Liver (tissue), 9 donors: ENCODE data around the gene AKAP13. TPM values are rescaled to one million over a fixed set of nuclear protein-coding genes. Genes with fewer than 3 reads are reported as not detected.

ENCODE experiments used
- DNase-seq: peaks from one replicate; pipeline ENCODE4 v3.0.0-alpha.2; 2017; ENCODE audit warnings: low spot score
- H3K27ac ChIP-seq, 2 donors: one replicate each; pipeline ENCODE4 v1.7.0; 2013; ENCODE audit warnings: inconsistent platforms in 2 of 2, low read length in 2 of 2, control low read depth in 1 of 2, low read depth in 1 of 2, mild to moderate bottlenecking in 1 of 2
- H3K27me3 ChIP-seq, 4 donors: one replicate each; pipeline versions ENCODE4 v1.6.1 to v1.7.0; 2013; ENCODE audit warnings: low read length in 3 of 4, inconsistent platforms in 1 of 4, mild to moderate bottlenecking in 1 of 4, moderate library complexity in 1 of 4; ENCODE audit not compliant: control insufficient read depth in 4 of 4, insufficient read depth in 4 of 4
- H3K36me3 ChIP-seq, 4 donors: one replicate each; pipeline versions ENCODE4 v1.6.1 to v1.7.0; 2013; ENCODE audit warnings: low read length in 3 of 4, mild to moderate bottlenecking in 3 of 4, low read depth in 1 of 4, moderate library complexity in 1 of 4; ENCODE audit not compliant: control insufficient read depth in 4 of 4, insufficient read depth in 3 of 4
- H3K4me1 ChIP-seq, 4 donors: one replicate each; pipeline versions ENCODE4 v1.6.1 to v1.7.0; 2013; ENCODE audit warnings: low read length in 3 of 4, mild to moderate bottlenecking in 3 of 4, moderate library complexity in 1 of 4; ENCODE audit not compliant: control insufficient read depth in 4 of 4, insufficient read depth in 4 of 4
- H3K4me3 ChIP-seq, 3 donors: one replicate each; pipeline versions ENCODE4 v1.6.1 to v1.7.0; 2013; ENCODE audit warnings: low read length in 3 of 3, control low read depth in 1 of 3, low read depth in 1 of 3, mild to moderate bottlenecking in 1 of 3
- H3K9ac ChIP-seq, 2 donors: one replicate each; pipeline ENCODE4 v1.7.0; 2013; ENCODE audit warnings: low read length in 2 of 2, mild to moderate bottlenecking in 2 of 2, moderate library complexity in 2 of 2, control low read depth in 1 of 2, low read depth in 1 of 2
- H3K9me3 ChIP-seq, 4 donors: one replicate each; pipeline versions ENCODE4 v1.6.1 to v1.7.0; 2013; ENCODE audit warnings: low read length in 3 of 4; ENCODE audit not compliant: control insufficient read depth in 4 of 4
- FOXA1 ChIP-seq: IDR thresholded peaks from 2 replicates; pipeline ENCODE4 v1.6.1; 2016; ENCODE audit warnings: antibody characterized with exemption
- FOXA2 ChIP-seq: IDR thresholded peaks from 2 replicates; pipeline ENCODE4 v1.6.1; 2016; ENCODE audit warnings: antibody characterized with exemption
- HNF4A ChIP-seq, 2 donors: conservative IDR thresholded peaks; 2 replicates each; pipeline ENCODE4 v1.6.1; 2016; ENCODE audit warnings: antibody characterized with exemption in 2 of 2, mild to moderate bottlenecking in 2 of 2
- HNF4G ChIP-seq: IDR thresholded peaks from 2 replicates; pipeline ENCODE4 v1.6.1; 2016; ENCODE audit warnings: antibody characterized with exemption
- NR2F2 ChIP-seq: IDR thresholded peaks from 2 replicates; pipeline ENCODE4 v1.6.1; 2016; ENCODE audit warnings: antibody characterized with exemption
- RAD21 ChIP-seq, 2 donors: IDR thresholded peaks; 2 replicates each; pipeline ENCODE4 v1.6.1; 2016; ENCODE audit warnings: antibody characterized with exemption in 2 of 2, mild to moderate bottlenecking in 2 of 2
- RXRA ChIP-seq, 2 donors: IDR thresholded peaks; 2 replicates each; pipeline ENCODE4 v1.6.1; 2017 to 2018; ENCODE audit warnings: antibody characterized with exemption in 2 of 2, mild to moderate bottlenecking in 1 of 2
- SP1 ChIP-seq: IDR thresholded peaks from 2 replicates; pipeline ENCODE4 v1.6.1; 2018; ENCODE audit warnings: antibody characterized with exemption, mild to moderate bottlenecking
- TAF1 ChIP-seq: conservative IDR thresholded peaks from 2 replicates; pipeline ENCODE4 v1.6.1; 2016; ENCODE audit warnings: antibody characterized with exemption, mild to moderate bottlenecking
- YY1 ChIP-seq: IDR thresholded peaks from 2 replicates; pipeline ENCODE4 v1.6.1; 2016; ENCODE audit warnings: antibody characterized with exemption, mild to moderate bottlenecking
- ZBTB33 ChIP-seq: IDR thresholded peaks from 2 replicates; pipeline ENCODE4 v1.6.1; 2016; ENCODE audit warnings: antibody characterized with exemption
- WGBS: extraction: QIAGEN DNeasy Blood & Tissue Kit; methylation state at CpG from one replicate; pipeline ENCODE4 v1.1.7; 2013; 5-methylcytosine and 5-hydroxymethylcytosine counted together
- polyA plus RNA-seq, 2 donors: library from polyadenylated mRNA; stranded (reverse) in 1 of 2; unstranded in 1 of 2; fragments of 200-250 nt in 1 of 2; fragments of >200 nt in 1 of 2; fragmentation: Nextera tagmentation in 1 of 2; extraction: Ambion mirVana in 1 of 2; gene quantifications; one replicate each; pipeline versions ENCODE4 v1.2.1 to v1.2.3, GENCODE V29; 2013 to 2015
- total RNA-seq, 2 donors: library from RNA; depleted of rRNA; stranded (reverse); fragments of >200 nt; gene quantifications; one replicate each; pipeline ENCODE4 v1.2.3, GENCODE V29; 2014
- TF ChIP-seq, protein P1 (sequence below): IDR thresholded peaks from 2 replicates; pipeline ENCODE4 v1.6.1; 2016; ENCODE audit warnings: antibody characterized with exemption
- TF ChIP-seq, protein P2 (sequence below): IDR thresholded peaks from 2 replicates; pipeline ENCODE4 v1.6.1; 2016; ENCODE audit warnings: antibody characterized with exemption, mild to moderate bottlenecking
- donor health status: healthy.
- donor health status: healthy.
- donor health status: healthy.
- donor health status: healthy.
- donor health status: healthy.

Gene AKAP13
- total and polyA plus RNA-seq, 4 donors: 18.6 to 92.3 (median 37.4) TPM

- H3K9me3 ChIP-seq: no peaks in the 10 kb centered on the region
- DNase-seq: no peak
- peaks cover 2 to 10% (median 5%) of the 10 kb centered on the region in 4 donors for H3K4me1 ChIP-seq
- no peak overlapping the region for H3K9ac ChIP-seq
- H3K27ac ChIP-seq: no peak overlapping the region
- H3K36me3 ChIP-seq: no peaks in the 10 kb centered on the region
- TF ChIP-seq HNF4A (conservative IDR thresholded peaks at IDR 0.05) (peak in 1 of 2 donors; percentile 7), HNF4G (no peak)
- no peak overlapping the region for H3K4me3 ChIP-seq
- no peaks in the 10 kb centered on the region for H3K27me3 ChIP-seq
- WGBS: 69% methylated on average over 2 of the region's 2 CpGs
Observed at GRCh38 chr15:85496551-85497171, 116.3 kb downstream of the AKAP13 start.

DNA sequence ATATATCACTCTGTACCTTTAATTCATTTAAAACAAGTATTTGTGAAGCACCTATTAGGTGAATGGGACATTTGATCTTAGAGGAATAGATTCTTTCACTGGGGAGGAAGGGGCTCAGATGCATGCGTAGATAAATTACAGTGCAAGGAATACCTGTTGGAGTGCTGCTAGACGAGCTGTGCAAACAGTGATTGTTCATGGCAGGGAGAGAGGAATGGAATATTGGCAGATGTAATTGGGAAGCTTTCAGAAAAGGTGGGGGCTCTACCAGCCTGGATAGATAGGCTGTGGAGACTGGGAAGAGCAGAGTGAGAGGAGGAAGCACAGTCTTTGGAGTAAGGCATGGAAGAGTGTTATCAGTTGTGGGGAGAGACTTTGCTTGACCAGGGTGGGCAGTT is 116.8 kb downstream of the AKAP13 start:
- Histone ChIP-seq H3K27me3 (no peaks in the 10 kb centered on the region), H3K4me1 (peaks cover 2 to 10% (median 5%) of the 10 kb centered on the region in 4 donors), H3K9me3 (no peaks in the 10 kb centered on the region), H3K9ac (no peak overlapping the region), H3K36me3 (no peaks in the 10 kb centered on the region), H3K4me3 (no peak overlapping the region), H3K27ac (no peak overlapping the region)
- TF ChIP-seq SP1: no peak
- TF ChIP-seq RAD21 (IDR thresholded peaks at IDR 0.05): no peak
- no peak for TF ChIP-seq NR2F2
- no peak for TF ChIP-seq TAF1
- no peak for TF ChIP-seq ZBTB33
- no peak for TF ChIP-seq FOXA1
- TF ChIP-seq FOXA2: no peak
- WGBS: 74% methylated on average over 2 of the region's 2 CpGs
- DNase-seq: no peak

DNA sequence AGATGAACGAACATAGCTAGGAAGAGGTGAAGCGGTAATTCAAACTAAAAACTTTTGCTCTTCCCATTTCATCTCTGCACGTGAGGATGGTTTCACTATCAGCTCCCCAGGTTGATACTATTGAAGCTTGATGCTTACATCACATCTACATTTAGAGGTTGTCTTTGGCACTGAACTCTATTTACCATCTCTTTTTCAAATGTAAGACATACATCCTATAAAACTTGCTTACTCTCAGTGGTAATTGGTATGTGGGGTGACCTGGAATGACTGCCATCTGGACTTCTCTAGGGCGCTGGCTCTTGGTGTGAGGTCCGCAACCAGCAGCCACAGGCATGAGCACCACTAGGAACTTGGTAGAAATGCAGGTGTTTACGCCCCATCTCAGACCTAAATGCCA is 118.1 kb downstream of the AKAP13 start:
- no peak for DNase-seq
- 90% methylated on average over 6 of the region's 6 CpGs for WGBS
- no peak for TF ChIP-seq FOXA2

GRCh38 chr15:85499371-85499887 is 119.0 kb downstream of the AKAP13 start:
- DNase-seq: no peak
- no peak overlapping the region for H3K4me3 ChIP-seq
- H3K4me1 ChIP-seq: peaks cover 2 to 10% (median 6%) of the 10 kb centered on the region in 4 donors
- 77% methylated on average over 7 of the region's 7 CpGs for WGBS
- no peaks in the 10 kb centered on the region for H3K9me3 ChIP-seq
- no peaks in the 10 kb centered on the region for H3K36me3 ChIP-seq
- no peaks in the 10 kb centered on the region for H3K27me3 ChIP-seq
- no peak overlapping the region for H3K27ac ChIP-seq
- no peak overlapping the region for H3K9ac ChIP-seq
- TF ChIP-seq, protein P1, sequence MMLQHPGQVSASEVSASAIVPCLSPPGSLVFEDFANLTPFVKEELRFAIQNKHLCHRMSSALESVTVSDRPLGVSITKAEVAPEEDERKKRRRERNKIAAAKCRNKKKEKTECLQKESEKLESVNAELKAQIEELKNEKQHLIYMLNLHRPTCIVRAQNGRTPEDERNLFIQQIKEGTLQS: no peak
- TF ChIP-seq FOXA1: no peak
- TF ChIP-seq RXRA (IDR thresholded peaks at IDR 0.05): no peak
- TF ChIP-seq RAD21 (IDR thresholded peaks at IDR 0.05): no peak
- TF ChIP-seq TAF1: no peak
- no peak for TF ChIP-seq YY1
- no peak for TF ChIP-seq HNF4A (conservative IDR thresholded peaks at IDR 0.05)
- TF ChIP-seq, protein P2, sequence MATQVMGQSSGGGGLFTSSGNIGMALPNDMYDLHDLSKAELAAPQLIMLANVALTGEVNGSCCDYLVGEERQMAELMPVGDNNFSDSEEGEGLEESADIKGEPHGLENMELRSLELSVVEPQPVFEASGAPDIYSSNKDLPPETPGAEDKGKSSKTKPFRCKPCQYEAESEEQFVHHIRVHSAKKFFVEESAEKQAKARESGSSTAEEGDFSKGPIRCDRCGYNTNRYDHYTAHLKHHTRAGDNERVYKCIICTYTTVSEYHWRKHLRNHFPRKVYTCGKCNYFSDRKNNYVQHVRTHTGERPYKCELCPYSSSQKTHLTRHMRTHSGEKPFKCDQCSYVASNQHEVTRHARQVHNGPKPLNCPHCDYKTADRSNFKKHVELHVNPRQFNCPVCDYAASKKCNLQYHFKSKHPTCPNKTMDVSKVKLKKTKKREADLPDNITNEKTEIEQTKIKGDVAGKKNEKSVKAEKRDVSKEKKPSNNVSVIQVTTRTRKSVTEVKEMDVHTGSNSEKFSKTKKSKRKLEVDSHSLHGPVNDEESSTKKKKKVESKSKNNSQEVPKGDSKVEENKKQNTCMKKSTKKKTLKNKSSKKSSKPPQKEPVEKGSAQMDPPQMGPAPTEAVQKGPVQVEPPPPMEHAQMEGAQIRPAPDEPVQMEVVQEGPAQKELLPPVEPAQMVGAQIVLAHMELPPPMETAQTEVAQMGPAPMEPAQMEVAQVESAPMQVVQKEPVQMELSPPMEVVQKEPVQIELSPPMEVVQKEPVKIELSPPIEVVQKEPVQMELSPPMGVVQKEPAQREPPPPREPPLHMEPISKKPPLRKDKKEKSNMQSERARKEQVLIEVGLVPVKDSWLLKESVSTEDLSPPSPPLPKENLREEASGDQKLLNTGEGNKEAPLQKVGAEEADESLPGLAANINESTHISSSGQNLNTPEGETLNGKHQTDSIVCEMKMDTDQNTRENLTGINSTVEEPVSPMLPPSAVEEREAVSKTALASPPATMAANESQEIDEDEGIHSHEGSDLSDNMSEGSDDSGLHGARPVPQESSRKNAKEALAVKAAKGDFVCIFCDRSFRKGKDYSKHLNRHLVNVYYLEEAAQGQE: no peak
- no peak for TF ChIP-seq FOXA2

More for the DNA sequence above, 118.1 kb downstream of the AKAP13 start:
- no peak overlapping the region for H3K4me3 ChIP-seq
- no peaks in the 10 kb centered on the region for H3K27me3 ChIP-seq
- H3K36me3 ChIP-seq: no peaks in the 10 kb centered on the region
- no peak overlapping the region for H3K9ac ChIP-seq
- no peaks in the 10 kb centered on the region for H3K9me3 ChIP-seq
- no peak overlapping the region for H3K27ac ChIP-seq
- H3K4me1 ChIP-seq: peaks cover 2 to 10% (median 5%) of the 10 kb centered on the region in 4 donors
